ENCODE measurements around the gene KLHL30. TPM values are rescaled to one million over a fixed set of nuclear protein-coding genes. Genes with fewer than 3 reads are reported as not detected.

Gene KLHL30
- total RNA-seq, 4 donors from 2014 or later, result 0.65 to 1.9 (median 0.78) TPM

DNA sequence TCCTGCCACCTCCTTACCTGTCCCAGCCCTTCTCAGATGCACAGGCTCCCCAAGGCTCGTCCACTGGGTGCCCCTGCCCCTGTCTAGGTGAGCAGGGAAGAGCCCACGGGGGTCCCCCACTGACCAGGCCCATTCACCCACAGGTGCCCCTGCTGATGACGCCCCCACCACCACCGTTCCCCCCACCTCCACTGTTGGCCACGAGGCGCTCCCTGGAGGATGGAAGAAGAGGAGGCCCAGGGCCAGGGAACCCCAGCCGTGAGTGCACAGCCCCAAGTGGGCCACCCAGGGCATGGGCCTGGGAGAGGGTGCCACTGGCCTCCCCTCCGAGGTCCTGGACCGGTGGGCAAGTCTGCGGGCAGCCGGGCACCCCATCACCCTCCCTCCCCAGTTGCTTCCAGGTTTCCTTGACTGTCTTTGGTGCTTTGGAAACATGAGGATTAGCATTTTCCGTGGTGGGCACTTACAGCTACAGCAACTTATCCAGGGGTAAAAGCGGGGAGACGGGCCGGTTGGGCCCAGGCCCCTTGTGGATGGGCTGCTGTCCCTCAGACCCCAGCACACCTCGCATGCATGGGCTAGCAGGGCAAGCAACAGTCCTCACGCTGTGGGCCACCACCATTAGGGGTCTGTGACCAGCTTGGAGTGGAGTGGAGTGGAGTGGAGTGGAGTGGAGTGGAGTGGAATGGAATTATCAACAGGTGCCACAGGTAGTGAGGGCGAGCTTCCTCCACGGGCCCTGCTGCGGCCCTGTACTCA, 13.2 kb upstream of the KLHL30 start:
- TF ChIP-seq, protein P1, sequence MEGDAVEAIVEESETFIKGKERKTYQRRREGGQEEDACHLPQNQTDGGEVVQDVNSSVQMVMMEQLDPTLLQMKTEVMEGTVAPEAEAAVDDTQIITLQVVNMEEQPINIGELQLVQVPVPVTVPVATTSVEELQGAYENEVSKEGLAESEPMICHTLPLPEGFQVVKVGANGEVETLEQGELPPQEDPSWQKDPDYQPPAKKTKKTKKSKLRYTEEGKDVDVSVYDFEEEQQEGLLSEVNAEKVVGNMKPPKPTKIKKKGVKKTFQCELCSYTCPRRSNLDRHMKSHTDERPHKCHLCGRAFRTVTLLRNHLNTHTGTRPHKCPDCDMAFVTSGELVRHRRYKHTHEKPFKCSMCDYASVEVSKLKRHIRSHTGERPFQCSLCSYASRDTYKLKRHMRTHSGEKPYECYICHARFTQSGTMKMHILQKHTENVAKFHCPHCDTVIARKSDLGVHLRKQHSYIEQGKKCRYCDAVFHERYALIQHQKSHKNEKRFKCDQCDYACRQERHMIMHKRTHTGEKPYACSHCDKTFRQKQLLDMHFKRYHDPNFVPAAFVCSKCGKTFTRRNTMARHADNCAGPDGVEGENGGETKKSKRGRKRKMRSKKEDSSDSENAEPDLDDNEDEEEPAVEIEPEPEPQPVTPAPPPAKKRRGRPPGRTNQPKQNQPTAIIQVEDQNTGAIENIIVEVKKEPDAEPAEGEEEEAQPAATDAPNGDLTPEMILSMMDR (IDR thresholded peaks at IDR 0.05; ENCODE audit: low read depth), result no peak

DNA sequence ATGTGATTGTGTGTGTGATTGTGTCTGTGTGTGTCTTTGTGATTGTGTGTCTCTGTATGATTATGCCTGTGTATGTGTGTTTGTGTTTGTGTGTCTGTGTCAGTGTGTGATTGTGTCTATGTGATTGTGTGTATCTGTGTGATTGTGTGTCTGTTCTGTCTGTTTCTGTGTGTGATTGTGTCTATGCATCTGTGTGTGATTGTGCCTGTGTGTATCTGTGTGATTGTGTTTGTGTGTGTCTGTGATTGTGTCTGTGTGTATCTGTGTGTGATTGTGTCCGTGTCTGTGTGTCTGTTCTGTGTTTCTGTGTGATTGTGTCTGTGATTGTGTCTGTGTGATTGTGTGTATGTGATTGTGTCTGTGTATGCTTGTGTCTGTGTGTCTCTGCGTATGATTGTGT, 12.1 kb upstream of the KLHL30 start:
- TF ChIP-seq, protein P1 (IDR thresholded peaks at IDR 0.05; ENCODE audit: low read depth), result no peak

DNA sequence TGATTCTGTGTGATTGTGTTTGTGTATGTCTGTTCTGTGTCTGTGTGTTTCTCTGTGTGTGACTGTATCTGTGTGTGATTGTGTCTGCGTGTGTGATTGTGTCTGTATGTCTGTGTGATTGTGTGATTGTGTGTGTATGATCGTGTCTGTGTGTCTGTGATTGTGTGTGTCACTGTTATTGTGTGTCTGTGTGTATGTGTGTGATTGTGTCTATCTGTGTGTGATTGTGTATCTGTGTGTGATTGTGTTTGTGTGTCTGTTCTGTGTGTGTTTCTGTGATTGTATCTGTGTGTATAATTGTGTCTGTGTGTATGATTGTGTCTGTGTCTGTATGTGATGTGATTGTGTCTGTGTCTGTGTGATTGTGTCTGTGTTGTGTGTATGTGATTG, 11.7 kb upstream of the KLHL30 start:
- TF ChIP-seq, protein P1 (IDR thresholded peaks at IDR 0.05; ENCODE audit: low read depth), result no peak

DNA sequence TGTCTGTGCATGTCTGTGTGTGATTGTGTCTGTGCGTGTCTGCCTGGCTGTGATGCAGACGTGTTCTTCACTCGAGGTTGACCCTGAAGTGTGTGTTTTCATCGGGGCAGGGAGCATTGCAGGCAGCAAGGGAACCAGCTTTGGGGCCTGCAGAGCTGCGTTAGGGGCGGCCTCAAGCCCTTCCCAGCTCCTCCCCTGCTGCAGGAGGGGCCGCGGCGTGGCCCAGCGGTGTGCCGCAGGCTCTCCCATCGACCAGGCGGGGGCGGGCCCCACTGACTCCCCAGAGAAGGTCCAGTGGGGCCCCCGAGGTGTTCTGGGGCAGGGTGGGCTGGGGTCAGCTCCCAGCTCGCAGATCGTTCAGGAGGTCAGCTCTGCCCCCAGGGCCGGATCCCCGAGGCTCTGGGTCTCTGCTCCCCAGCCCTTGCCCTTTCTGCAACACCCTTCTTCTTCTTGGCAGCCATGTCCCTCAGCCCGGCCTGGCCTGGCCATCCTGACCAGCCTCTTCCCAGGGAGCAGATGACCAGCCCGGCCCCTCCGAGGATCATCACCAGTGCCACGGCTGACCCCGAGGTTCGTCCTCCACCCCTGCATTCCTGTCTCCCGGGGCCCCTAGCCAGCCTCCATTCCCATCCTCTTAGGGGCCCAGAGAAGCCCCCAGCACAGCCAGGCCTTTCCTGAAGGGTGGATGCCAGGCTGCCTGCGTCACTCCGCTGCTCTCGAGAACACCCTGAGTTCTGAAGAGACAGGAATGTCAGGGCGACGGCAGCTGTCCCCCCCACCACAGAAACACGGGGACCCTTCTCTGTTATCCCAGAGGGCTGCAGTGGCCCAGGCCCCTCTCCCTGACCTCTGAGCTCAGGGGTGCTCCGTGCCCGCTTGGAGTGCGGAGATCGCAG, 11.1 kb upstream of the KLHL30 start:
- TF ChIP-seq, protein P1 (IDR thresholded peaks at IDR 0.05; ENCODE audit: low read depth), result no peak

DNA sequence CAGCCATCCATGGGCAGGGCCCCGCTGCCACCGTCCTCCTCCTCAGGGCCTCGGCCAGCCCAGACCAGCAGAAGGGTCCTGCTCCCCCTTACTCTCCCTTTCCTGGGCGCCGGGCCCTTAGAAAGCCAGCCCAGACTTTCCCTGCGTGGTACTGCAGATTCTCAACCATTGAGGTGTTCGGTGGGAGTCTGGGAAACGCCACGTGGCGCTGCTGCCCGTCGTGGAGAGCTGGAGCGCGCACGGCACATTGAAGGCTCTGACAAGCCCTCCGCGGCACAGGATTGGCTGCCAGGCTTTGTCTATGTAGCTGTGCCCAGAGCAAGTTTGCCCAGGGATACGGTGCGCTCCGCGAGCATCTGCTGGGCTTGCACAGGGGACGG, 10.4 kb upstream of the KLHL30 start:
- TF ChIP-seq, protein P1 (IDR thresholded peaks at IDR 0.05; ENCODE audit: low read depth), result no peak

DNA sequence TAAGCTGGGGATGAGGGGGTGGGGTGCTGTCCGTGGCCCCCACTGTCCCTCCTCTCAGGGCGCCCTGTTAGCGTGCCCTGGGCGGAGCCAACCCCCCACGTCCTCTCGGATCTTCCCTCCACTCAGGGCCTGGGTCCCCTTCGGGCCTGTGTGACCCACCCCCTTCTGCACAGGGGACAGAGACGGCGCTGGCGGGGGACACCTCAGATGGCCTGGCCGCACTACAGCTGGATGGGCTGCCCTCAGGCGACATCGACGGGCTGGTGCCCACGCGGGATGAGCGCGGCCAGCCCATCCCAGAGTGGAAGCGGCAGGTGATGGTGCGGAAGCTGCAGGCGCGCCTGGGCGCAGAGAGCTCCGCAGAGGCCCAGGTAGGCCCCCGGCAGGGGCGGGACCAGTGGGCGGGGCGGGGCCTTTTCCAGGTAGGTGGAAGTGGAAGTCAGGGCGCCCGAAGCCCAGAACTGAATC, 9.9 kb upstream of the KLHL30 start:
- TF ChIP-seq, protein P1 (IDR thresholded peaks at IDR 0.05; ENCODE audit: low read depth), result no peak
